GM21515 (cell line): ENCODE measurements around the gene KRT72.
"Not testable (repeated sequence)": the region's sequence is repeated elsewhere in the genome, so short reads cannot be mapped to it uniquely, and the experiment has no call there.

Source experiments
- ATAC-seq: cut with Tn5 transposase; IDR thresholded peaks from one replicate; pipeline ENCODE4 v1.9.1; 2021; ENCODE audit not compliant: unreplicated experiment

The KRT72 gene

GRCh38 chr12:52608826-52609630, 7.8 kb upstream of the KRT72 start:
- no peak for ATAC-seq

GRCh38 chr12:52608161-52608560, 6.9 kb upstream of the KRT72 start:
- no peak for ATAC-seq

GRCh38 chr12:52607314-52607713, 6.1 kb upstream of the KRT72 start:
- ATAC-seq = no peak

GRCh38 chr12:52606581-52607218, 5.4 kb upstream of the KRT72 start:
- no peak for ATAC-seq

- no peak for ATAC-seq
Observed at GRCh38 chr12:52606096-52606495, 4.8 kb upstream of the KRT72 start.

- no peak for ATAC-seq
Observed at GRCh38 chr12:52605542-52605941, 4.3 kb upstream of the KRT72 start.

GRCh38 chr12:52604859-52605258, 3.6 kb upstream of the KRT72 start:
- ATAC-seq = no peak

- ATAC-seq = no peak
Observed at GRCh38 chr12:52603314-52603713, 2.1 kb upstream of the KRT72 start.

GRCh38 chr12:52602552-52602951, 1.3 kb upstream of the KRT72 start:
- no peak for ATAC-seq

GRCh38 chr12:52601671-52602070, 408 bp upstream of the KRT72 start:
- ATAC-seq = no peak

GRCh38 chr12:52600475-52600874, 788 bp downstream of the KRT72 start:
- ATAC-seq = no peak

- no peak for ATAC-seq
Observed at GRCh38 chr12:52600071-52600470, 1.2 kb downstream of the KRT72 start.

- no peak for ATAC-seq
Observed at GRCh38 chr12:52598966-52599365, 2.3 kb downstream of the KRT72 start.

GRCh38 chr12:52594237-52594636, 7.0 kb downstream of the KRT72 start:
- not testable (repeated sequence) for ATAC-seq

GRCh38 chr12:52591521-52591920, 9.7 kb downstream of the KRT72 start:
- no peak for ATAC-seq

GRCh38 chr12:52590021-52590420, 11.2 kb downstream of the KRT72 start:
- ATAC-seq = no peak

- no peak for ATAC-seq
Observed at GRCh38 chr12:52587563-52587962, 13.7 kb downstream of the KRT72 start.

- no peak for ATAC-seq
Observed at GRCh38 chr12:52585946-52586345, 15.3 kb downstream of the KRT72 start.

- ATAC-seq = no peak
Observed at GRCh38 chr12:52585066-52585465, 16.2 kb downstream of the KRT72 start.

GRCh38 chr12:52584156-52584682, 17.0 kb downstream of the KRT72 start:
- no peak for ATAC-seq

GRCh38 chr12:52582971-52583456, 18.2 kb downstream of the KRT72 start:
- no peak for ATAC-seq

- no peak for ATAC-seq
Observed at GRCh38 chr12:52582486-52582885, 18.8 kb downstream of the KRT72 start.
